ENCODE data around the gene ABCB10. TPM values are rescaled to one million over a fixed set of nuclear protein-coding genes. Genes with fewer than 3 reads are reported as not detected.

Gene ABCB10
- total RNA-seq, 1 experiment from 2014 or later, result 20.0 TPM

DNA sequence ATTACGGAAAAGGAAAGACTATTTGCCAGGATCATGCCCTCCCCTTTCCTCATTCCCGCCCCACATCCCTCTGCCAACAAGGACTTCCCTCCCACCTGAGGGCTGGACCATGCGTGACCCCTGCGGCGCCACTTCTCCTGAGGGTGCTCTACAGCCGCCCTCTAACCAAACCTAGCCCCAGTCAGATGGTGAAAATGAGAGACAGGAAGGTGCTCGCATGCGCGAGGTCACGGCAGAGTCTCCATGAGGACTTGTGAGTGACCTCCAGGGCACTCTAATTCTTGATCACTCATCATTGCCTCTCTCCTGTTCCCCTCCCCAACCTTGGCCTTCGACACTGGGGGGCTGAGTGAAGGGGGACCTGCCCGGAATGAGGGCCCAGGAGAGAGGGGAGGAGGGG lies 35.3 kb upstream of the ABCB10 start:
- Histone ChIP-seq H3K27ac (ENCODE audit: low read depth, low read length, poor library complexity, severe bottlenecking) (no peak overlapping the region), H3K9me3 (ENCODE audit: low read depth, low read length, poor library complexity, severe bottlenecking) (no peaks in the 10 kb centered on the region), H3K4me3 (ENCODE audit: low read depth, low read length, poor library complexity, severe bottlenecking) (no peak overlapping the region), H3K4me1 (ENCODE audit: insufficient read depth, low read length, poor library complexity, severe bottlenecking) (no peaks in the 10 kb centered on the region), H3K36me3 (ENCODE audit: insufficient read depth, low read length, poor library complexity, severe bottlenecking) (peaks cover 10% of the 10 kb centered on the region), H3K27me3 (replicated peaks; ENCODE audit: insufficient read depth, low read depth, low read length, poor library complexity) (no peaks in the 10 kb centered on the region)
- BruUV-seq (replicated peaks), result no TSS peak
- POLR2A ChIA-PET (ENCODE audit: low non-redundant PET), result no interaction called here
- TF ChIP-seq, protein P1, sequence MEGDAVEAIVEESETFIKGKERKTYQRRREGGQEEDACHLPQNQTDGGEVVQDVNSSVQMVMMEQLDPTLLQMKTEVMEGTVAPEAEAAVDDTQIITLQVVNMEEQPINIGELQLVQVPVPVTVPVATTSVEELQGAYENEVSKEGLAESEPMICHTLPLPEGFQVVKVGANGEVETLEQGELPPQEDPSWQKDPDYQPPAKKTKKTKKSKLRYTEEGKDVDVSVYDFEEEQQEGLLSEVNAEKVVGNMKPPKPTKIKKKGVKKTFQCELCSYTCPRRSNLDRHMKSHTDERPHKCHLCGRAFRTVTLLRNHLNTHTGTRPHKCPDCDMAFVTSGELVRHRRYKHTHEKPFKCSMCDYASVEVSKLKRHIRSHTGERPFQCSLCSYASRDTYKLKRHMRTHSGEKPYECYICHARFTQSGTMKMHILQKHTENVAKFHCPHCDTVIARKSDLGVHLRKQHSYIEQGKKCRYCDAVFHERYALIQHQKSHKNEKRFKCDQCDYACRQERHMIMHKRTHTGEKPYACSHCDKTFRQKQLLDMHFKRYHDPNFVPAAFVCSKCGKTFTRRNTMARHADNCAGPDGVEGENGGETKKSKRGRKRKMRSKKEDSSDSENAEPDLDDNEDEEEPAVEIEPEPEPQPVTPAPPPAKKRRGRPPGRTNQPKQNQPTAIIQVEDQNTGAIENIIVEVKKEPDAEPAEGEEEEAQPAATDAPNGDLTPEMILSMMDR (conservative IDR thresholded peaks at IDR 0.05; ENCODE audit: low read depth, low read length), result no peak
- TF ChIP-seq EZH2 (IDR thresholded peaks at IDR 0.05; ENCODE audit: borderline replicate concordance, low read depth, low read length, poor library complexity, severe bottlenecking), result no peak
- intact Hi-C loops (cut with micrococcal nuclease; ENCODE audit: unreplicated experiment), result no loop called here
- CTCF ChIA-PET, result no interaction called here
- no peak for DNase-seq (ENCODE audit: low spot score)

DNA sequence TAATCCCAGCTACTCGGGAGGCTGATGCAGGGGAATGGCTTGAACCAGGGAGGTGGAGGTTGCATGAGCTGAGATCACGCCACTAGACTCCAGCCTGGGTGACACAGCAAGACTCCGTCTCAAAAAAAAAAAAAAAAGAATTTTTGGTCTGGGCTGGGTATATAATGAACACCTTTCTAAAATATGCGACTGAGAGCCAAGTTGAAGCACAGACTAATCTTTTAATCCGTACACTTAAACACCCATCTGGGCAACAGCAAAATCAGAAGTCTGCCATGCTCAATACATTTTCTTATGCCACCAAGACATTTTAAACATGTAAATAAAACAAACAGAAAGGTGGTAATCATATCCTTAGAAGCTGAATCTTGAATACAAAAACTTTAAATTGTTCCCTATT lies 31.6 kb upstream of the ABCB10 start:
- H3K4me3 ChIP-seq (ENCODE audit: low read depth, low read length, poor library complexity, severe bottlenecking), result no peak overlapping the region
- DNase-seq (ENCODE audit: low spot score), result no peak
- ChIA-PET CTCF (no interaction called here), POLR2A (ENCODE audit: low non-redundant PET) (no interaction called here)
- H3K27me3 ChIP-seq (replicated peaks; ENCODE audit: insufficient read depth, low read depth, low read length, poor library complexity), result no peaks in the 10 kb centered on the region
- no peak for TF ChIP-seq EZH2 (IDR thresholded peaks at IDR 0.05; ENCODE audit: borderline replicate concordance, low read depth, low read length, poor library complexity, severe bottlenecking)
- TF ChIP-seq, protein P1 (conservative IDR thresholded peaks at IDR 0.05; ENCODE audit: low read depth, low read length), result no peak
- no peak overlapping the region for H3K27ac ChIP-seq (ENCODE audit: low read depth, low read length, poor library complexity, severe bottlenecking)
- no peaks in the 10 kb centered on the region for H3K4me1 ChIP-seq (ENCODE audit: insufficient read depth, low read length, poor library complexity, severe bottlenecking)
- peaks cover 10% of the 10 kb centered on the region for H3K36me3 ChIP-seq (ENCODE audit: insufficient read depth, low read length, poor library complexity, severe bottlenecking)
- no peaks in the 10 kb centered on the region for H3K9me3 ChIP-seq (ENCODE audit: low read depth, low read length, poor library complexity, severe bottlenecking)
- no TSS peak for BruUV-seq (replicated peaks)
- intact Hi-C loops (cut with micrococcal nuclease; ENCODE audit: unreplicated experiment), result no loop called here

DNA sequence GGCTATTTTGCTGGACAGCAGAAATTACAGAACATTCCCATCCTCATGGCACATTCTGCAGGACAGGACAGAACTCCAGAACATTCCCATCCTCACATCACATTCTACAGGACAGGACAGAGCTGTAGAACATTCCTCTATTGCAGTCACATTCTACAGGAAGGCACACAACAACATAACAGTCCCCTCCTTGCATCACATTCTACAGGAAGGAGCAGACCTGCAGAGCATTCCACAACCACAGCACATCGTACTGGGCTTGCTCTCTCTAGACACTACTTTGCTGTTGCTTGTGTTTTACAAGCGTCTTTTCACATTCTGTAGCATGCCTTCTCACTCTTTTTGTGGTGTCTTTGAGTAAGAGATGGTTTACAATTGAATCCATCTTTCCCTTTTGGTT lies 26.8 kb upstream of the ABCB10 start:
- no peak for DNase-seq (ENCODE audit: low spot score)
- Histone ChIP-seq H3K27ac (ENCODE audit: low read depth, low read length, poor library complexity, severe bottlenecking) (no peak overlapping the region), H3K27me3 (replicated peaks; ENCODE audit: insufficient read depth, low read depth, low read length, poor library complexity) (no peaks in the 10 kb centered on the region), H3K4me1 (ENCODE audit: insufficient read depth, low read length, poor library complexity, severe bottlenecking) (no peaks in the 10 kb centered on the region), H3K36me3 (ENCODE audit: insufficient read depth, low read length, poor library complexity, severe bottlenecking) (no peaks in the 10 kb centered on the region), H3K9me3 (ENCODE audit: low read depth, low read length, poor library complexity, severe bottlenecking) (no peaks in the 10 kb centered on the region), H3K4me3 (ENCODE audit: low read depth, low read length, poor library complexity, severe bottlenecking) (no peak overlapping the region)
- ChIA-PET POLR2A (ENCODE audit: low non-redundant PET) (interaction anchor here (0.7 kb wide), 1 partner anchor 55 kb away, joined by 7 read pairs; no protein-coding TSS in a partner anchor), CTCF (interaction anchor here (0.6 kb wide), 1 partner anchor 232 kb away, joined by 4 read pairs; no protein-coding TSS in a partner anchor)
- BruUV-seq (replicated peaks), result no TSS peak
- intact Hi-C loops (cut with micrococcal nuclease; ENCODE audit: unreplicated experiment), result no loop called here
- TF ChIP-seq EZH2 (IDR thresholded peaks at IDR 0.05; ENCODE audit: borderline replicate concordance, low read depth, low read length, poor library complexity, severe bottlenecking), result no peak
- TF ChIP-seq, protein P1 (conservative IDR thresholded peaks at IDR 0.05; ENCODE audit: low read depth, low read length), result no peak

All from A673 (cell line).